ENCODE data around the gene EIPR1.

Gene EIPR1

GRCh38 chr2:3198119-3198518 lies 179.5 kb downstream of the EIPR1 start:
- Histone ChIP-seq H3K9me3 (ENCODE audit: control insufficient read depth, low read length) (no peaks in the 10 kb centered on the region), H3K36me3 (ENCODE audit: control insufficient read depth, insufficient read depth, low read length) (no peaks in the 10 kb centered on the region), H3K27ac (ENCODE audit: insufficient read depth, low read depth, low read length, poor library complexity, severe bottlenecking) (no peak overlapping the region), H3K4me3 (ENCODE audit: insufficient read depth, low read depth, low read length) (no peak overlapping the region), H3K27me3 (ENCODE audit: control insufficient read depth, insufficient read depth, low read length, poor library complexity, severe bottlenecking) (no peaks in the 10 kb centered on the region), H3K4me1 (ENCODE audit: control insufficient read depth, insufficient read depth, low read length) (no peaks in the 10 kb centered on the region)
- 60 to 67% methylated on average over 11 of the region's 11 CpGs for WGBS, 2 experiments

GRCh38 chr2:3197308-3197707 lies 180.3 kb downstream of the EIPR1 start:
- 75 to 76% methylated on average over 12 of the region's 12 CpGs for WGBS, 2 experiments
- no peaks in the 10 kb centered on the region for H3K9me3 ChIP-seq (ENCODE audit: control insufficient read depth, low read length)
- no peaks in the 10 kb centered on the region for H3K27me3 ChIP-seq (ENCODE audit: control insufficient read depth, insufficient read depth, low read length, poor library complexity, severe bottlenecking)
- no peak overlapping the region for H3K27ac ChIP-seq (ENCODE audit: insufficient read depth, low read depth, low read length, poor library complexity, severe bottlenecking)
- no peaks in the 10 kb centered on the region for H3K36me3 ChIP-seq (ENCODE audit: control insufficient read depth, insufficient read depth, low read length)
- no peaks in the 10 kb centered on the region for H3K4me1 ChIP-seq (ENCODE audit: control insufficient read depth, insufficient read depth, low read length)
- no peak overlapping the region for H3K4me3 ChIP-seq (ENCODE audit: insufficient read depth, low read depth, low read length)

- no peaks in the 10 kb centered on the region for H3K9me3 ChIP-seq (ENCODE audit: control insufficient read depth, low read length)
- no peaks in the 10 kb centered on the region for H3K36me3 ChIP-seq (ENCODE audit: control insufficient read depth, insufficient read depth, low read length)
- no peaks in the 10 kb centered on the region for H3K27me3 ChIP-seq (ENCODE audit: control insufficient read depth, insufficient read depth, low read length, poor library complexity, severe bottlenecking)
- H3K4me1 ChIP-seq (ENCODE audit: control insufficient read depth, insufficient read depth, low read length), result no peaks in the 10 kb centered on the region
- no peak overlapping the region for H3K27ac ChIP-seq (ENCODE audit: insufficient read depth, low read depth, low read length, poor library complexity, severe bottlenecking)
- no peak overlapping the region for H3K4me3 ChIP-seq (ENCODE audit: insufficient read depth, low read depth, low read length)
- WGBS, 2 experiments, result 95% methylated on average over 16 of the region's 16 CpGs
Measured at GRCh38 chr2:3196716-3197115, 180.9 kb downstream of the EIPR1 start.

- no peaks in the 10 kb centered on the region for H3K9me3 ChIP-seq (ENCODE audit: control insufficient read depth, low read length)
- no peaks in the 10 kb centered on the region for H3K27me3 ChIP-seq (ENCODE audit: control insufficient read depth, insufficient read depth, low read length, poor library complexity, severe bottlenecking)
- H3K36me3 ChIP-seq (ENCODE audit: control insufficient read depth, insufficient read depth, low read length), result no peaks in the 10 kb centered on the region
- no peak overlapping the region for H3K27ac ChIP-seq (ENCODE audit: insufficient read depth, low read depth, low read length, poor library complexity, severe bottlenecking)
- H3K4me1 ChIP-seq (ENCODE audit: control insufficient read depth, insufficient read depth, low read length), result no peaks in the 10 kb centered on the region
- 94 to 95% methylated on average over 21 of the region's 21 CpGs for WGBS, 2 experiments
- H3K4me3 ChIP-seq (ENCODE audit: insufficient read depth, low read depth, low read length), result no peak overlapping the region
Measured at GRCh38 chr2:3195641-3196476, 181.8 kb downstream of the EIPR1 start.

- 92 to 96% methylated on average over 11 of the region's 11 CpGs for WGBS, 2 experiments
- Histone ChIP-seq H3K27ac (ENCODE audit: insufficient read depth, low read depth, low read length, poor library complexity, severe bottlenecking) (no peak overlapping the region), H3K4me1 (ENCODE audit: control insufficient read depth, insufficient read depth, low read length) (no peaks in the 10 kb centered on the region), H3K27me3 (ENCODE audit: control insufficient read depth, insufficient read depth, low read length, poor library complexity, severe bottlenecking) (no peaks in the 10 kb centered on the region), H3K4me3 (ENCODE audit: insufficient read depth, low read depth, low read length) (no peak overlapping the region), H3K9me3 (ENCODE audit: control insufficient read depth, low read length) (no peaks in the 10 kb centered on the region), H3K36me3 (ENCODE audit: control insufficient read depth, insufficient read depth, low read length) (no peaks in the 10 kb centered on the region)
Measured at GRCh38 chr2:3194828-3195227, 182.8 kb downstream of the EIPR1 start.

- H3K4me3 ChIP-seq (ENCODE audit: insufficient read depth, low read depth, low read length), result no peak overlapping the region
- H3K4me1 ChIP-seq (ENCODE audit: control insufficient read depth, insufficient read depth, low read length), result no peaks in the 10 kb centered on the region
- no peak overlapping the region for H3K27ac ChIP-seq (ENCODE audit: insufficient read depth, low read depth, low read length, poor library complexity, severe bottlenecking)
- H3K36me3 ChIP-seq (ENCODE audit: control insufficient read depth, insufficient read depth, low read length), result no peaks in the 10 kb centered on the region
- H3K9me3 ChIP-seq (ENCODE audit: control insufficient read depth, low read length), result no peaks in the 10 kb centered on the region
- 89% methylated on average over 19 of the region's 20 CpGs for WGBS, 2 experiments
- H3K27me3 ChIP-seq (ENCODE audit: control insufficient read depth, insufficient read depth, low read length, poor library complexity, severe bottlenecking), result no peaks in the 10 kb centered on the region
Measured at GRCh38 chr2:3193443-3194330, 183.9 kb downstream of the EIPR1 start.

GRCh38 chr2:3192920-3193319 lies 184.7 kb downstream of the EIPR1 start:
- H3K4me1 ChIP-seq (ENCODE audit: control insufficient read depth, insufficient read depth, low read length), result no peaks in the 10 kb centered on the region
- WGBS, 2 experiments, result 94 to 95% methylated on average over 7 of the region's 7 CpGs
- no peak overlapping the region for H3K27ac ChIP-seq (ENCODE audit: insufficient read depth, low read depth, low read length, poor library complexity, severe bottlenecking)
- no peaks in the 10 kb centered on the region for H3K9me3 ChIP-seq (ENCODE audit: control insufficient read depth, low read length)
- H3K27me3 ChIP-seq (ENCODE audit: control insufficient read depth, insufficient read depth, low read length, poor library complexity, severe bottlenecking), result no peaks in the 10 kb centered on the region
- no peak overlapping the region for H3K4me3 ChIP-seq (ENCODE audit: insufficient read depth, low read depth, low read length)
- H3K36me3 ChIP-seq (ENCODE audit: control insufficient read depth, insufficient read depth, low read length), result no peaks in the 10 kb centered on the region

- WGBS, 2 experiments, result 96 to 97% methylated on average over 17 of the region's 17 CpGs
- Histone ChIP-seq H3K4me3 (ENCODE audit: insufficient read depth, low read depth, low read length) (no peak overlapping the region), H3K4me1 (ENCODE audit: control insufficient read depth, insufficient read depth, low read length) (no peaks in the 10 kb centered on the region), H3K9me3 (ENCODE audit: control insufficient read depth, low read length) (no peaks in the 10 kb centered on the region), H3K27ac (ENCODE audit: insufficient read depth, low read depth, low read length, poor library complexity, severe bottlenecking) (no peak overlapping the region), H3K36me3 (ENCODE audit: control insufficient read depth, insufficient read depth, low read length) (no peaks in the 10 kb centered on the region), H3K27me3 (ENCODE audit: control insufficient read depth, insufficient read depth, low read length, poor library complexity, severe bottlenecking) (no peaks in the 10 kb centered on the region)
Measured at GRCh38 chr2:3192281-3192818, 185.3 kb downstream of the EIPR1 start.

- Histone ChIP-seq H3K4me3 (ENCODE audit: insufficient read depth, low read depth, low read length) (no peak overlapping the region), H3K36me3 (ENCODE audit: control insufficient read depth, insufficient read depth, low read length) (no peaks in the 10 kb centered on the region), H3K4me1 (ENCODE audit: control insufficient read depth, insufficient read depth, low read length) (no peaks in the 10 kb centered on the region), H3K9me3 (ENCODE audit: control insufficient read depth, low read length) (no peaks in the 10 kb centered on the region), H3K27ac (ENCODE audit: insufficient read depth, low read depth, low read length, poor library complexity, severe bottlenecking) (no peak overlapping the region), H3K27me3 (ENCODE audit: control insufficient read depth, insufficient read depth, low read length, poor library complexity, severe bottlenecking) (no peaks in the 10 kb centered on the region)
- WGBS, 2 experiments, result 95 to 97% methylated on average over 8 of the region's 8 CpGs
Measured at GRCh38 chr2:3189961-3190360, 187.7 kb downstream of the EIPR1 start.

GRCh38 chr2:3189076-3189591 lies 188.5 kb downstream of the EIPR1 start:
- H3K36me3 ChIP-seq (ENCODE audit: control insufficient read depth, insufficient read depth, low read length), result no peaks in the 10 kb centered on the region
- no peaks in the 10 kb centered on the region for H3K27me3 ChIP-seq (ENCODE audit: control insufficient read depth, insufficient read depth, low read length, poor library complexity, severe bottlenecking)
- no peak overlapping the region for H3K27ac ChIP-seq (ENCODE audit: insufficient read depth, low read depth, low read length, poor library complexity, severe bottlenecking)
- WGBS, 2 experiments, result 89% methylated on average over 26 of the region's 26 CpGs
- no peaks in the 10 kb centered on the region for H3K4me1 ChIP-seq (ENCODE audit: control insufficient read depth, insufficient read depth, low read length)
- H3K4me3 ChIP-seq (ENCODE audit: insufficient read depth, low read depth, low read length), result no peak overlapping the region
- H3K9me3 ChIP-seq (ENCODE audit: control insufficient read depth, low read length), result no peaks in the 10 kb centered on the region

All from ectodermal cell (in vitro differentiated cells).